HEK293 (cell line): ENCODE results near the gene PRODH2.

Source experiments
- BCL11A ChIP-seq: fragments of 450-650 bp; formaldehyde crosslinking; IDR thresholded peaks from 2 replicates; pipeline ENCODE4 v1.5.1; 2016; ENCODE audit warnings: low read depth, missing biosample characterization, missing genetic modification characterization
- GLI4 ChIP-seq: fragments of 450-650 bp; formaldehyde crosslinking; IDR thresholded peaks from 2 replicates; pipeline ENCODE4 v1.5.1; 2016; ENCODE audit warnings: missing biosample characterization, missing genetic modification characterization
- HOXC10 ChIP-seq: sonication (generic); formaldehyde crosslinking; IDR thresholded peaks from 2 replicates; pipeline ENCODE4 v1.8.1; 2023; ENCODE audit warnings: mild to moderate bottlenecking, missing genetic modification reagents
- KLF16 ChIP-seq: fragments of 450-650 bp; formaldehyde crosslinking; IDR thresholded peaks from 2 replicates; pipeline ENCODE4 v1.5.1; 2017; ENCODE audit warnings: missing biosample characterization, missing genetic modification characterization
- MYNN ChIP-seq: fragments of 450-650 bp; formaldehyde crosslinking; IDR thresholded peaks from 2 replicates; pipeline ENCODE4 v1.5.1; 2016; ENCODE audit warnings: missing biosample characterization, missing genetic modification characterization, borderline replicate concordance
- SALL2 ChIP-seq: fragments of 450-650 bp; formaldehyde crosslinking; IDR thresholded peaks from 2 replicates; pipeline ENCODE4 v1.5.0; 2017; ENCODE audit warnings: missing biosample characterization, mild to moderate bottlenecking, missing genetic modification characterization, borderline replicate concordance
- ZBTB21 ChIP-seq: fragments of 450-650 bp; formaldehyde crosslinking; IDR thresholded peaks from 2 replicates; pipeline ENCODE4 v1.5.1; 2017; ENCODE audit warnings: missing biosample characterization, missing genetic modification characterization
- ZFHX2 ChIP-seq: fragments of 450-650 bp; formaldehyde crosslinking; conservative IDR thresholded peaks from 2 replicates; pipeline ENCODE4 v1.5.1; 2016; ENCODE audit warnings: missing biosample characterization, missing genetic modification characterization
- ZIC2 ChIP-seq: fragments of 450-650 bp; formaldehyde crosslinking; IDR thresholded peaks from 2 replicates; pipeline ENCODE4 v1.5.1; 2016; ENCODE audit warnings: missing biosample characterization, missing genetic modification characterization
- ZNF132 ChIP-seq: fragments of 450-650 bp; formaldehyde crosslinking; IDR thresholded peaks from 2 replicates; pipeline ENCODE4 v1.5.1; 2017; ENCODE audit warnings: missing biosample characterization, missing genetic modification characterization, borderline replicate concordance
- ZNF433 ChIP-seq: fragments of 450-650 bp; formaldehyde crosslinking; IDR thresholded peaks from 2 replicates; pipeline ENCODE4 v1.5.1; 2016; ENCODE audit warnings: missing biosample characterization, missing genetic modification characterization, low read depth
- ZNF501 ChIP-seq: fragments of 450-650 bp; formaldehyde crosslinking; IDR thresholded peaks from 2 replicates; pipeline ENCODE4 v1.5.1; 2016; ENCODE audit warnings: missing biosample characterization, missing genetic modification characterization
- ZNF549 ChIP-seq: fragments of 450-650 bp; IDR thresholded peaks from 2 replicates; pipeline ENCODE4 v1.5.1; 2018; ENCODE audit warnings: missing biosample characterization, missing genetic modification characterization, mild to moderate bottlenecking, inconsistent platforms, moderate library complexity
- ZNF558 ChIP-seq: fragments of 450-650 bp; formaldehyde crosslinking; IDR thresholded peaks from 2 replicates; pipeline ENCODE4 v1.5.1; 2016; ENCODE audit warnings: missing biosample characterization, missing genetic modification characterization
- ZNF560 ChIP-seq: fragments of 450-650 bp; formaldehyde crosslinking; IDR thresholded peaks from 2 replicates; pipeline ENCODE4 v1.5.1; 2017; ENCODE audit warnings: missing biosample characterization, missing genetic modification characterization, borderline replicate concordance
- ZNF561 ChIP-seq: fragments of 450-650 bp; IDR thresholded peaks from 2 replicates; pipeline ENCODE4 v1.5.1; 2018; ENCODE audit warnings: missing biosample characterization, missing genetic modification characterization, borderline replicate concordance
- ZNF610 ChIP-seq: fragments of 450-650 bp; formaldehyde crosslinking; IDR thresholded peaks from 2 replicates; pipeline ENCODE4 v1.5.1; 2016; ENCODE audit warnings: missing biosample characterization, missing genetic modification characterization, borderline replicate concordance
- ZNF660 ChIP-seq: fragments of 450-650 bp; IDR thresholded peaks from 2 replicates; pipeline ENCODE4 v1.5.1; 2018; ENCODE audit warnings: missing biosample characterization, mild to moderate bottlenecking, missing genetic modification characterization
- ZNF670 ChIP-seq: fragments of 450-650 bp; formaldehyde crosslinking; IDR thresholded peaks from 2 replicates; pipeline ENCODE4 v1.5.1; 2016; ENCODE audit warnings: missing biosample characterization, missing genetic modification characterization, low read depth
- ZNF830 ChIP-seq: fragments of 450-650 bp; IDR thresholded peaks from 2 replicates; pipeline ENCODE4 v1.5.0; 2018; ENCODE audit warnings: missing biosample characterization, missing genetic modification characterization, low read depth, mild to moderate bottlenecking, moderate library complexity
- ZSCAN23 ChIP-seq: fragments of 450-650 bp; formaldehyde crosslinking; IDR thresholded peaks from 2 replicates; pipeline ENCODE4 v1.5.1; 2016; ENCODE audit warnings: missing biosample characterization, missing genetic modification characterization
- ZXDB ChIP-seq: fragments of 450-650 bp; formaldehyde crosslinking; IDR thresholded peaks from 2 replicates; pipeline ENCODE4 v1.5.1; 2016; ENCODE audit warnings: missing biosample characterization, missing genetic modification characterization
- TF ChIP-seq, protein P1 (sequence below): fragments of 450-650 bp; formaldehyde crosslinking; IDR thresholded peaks from 2 replicates; pipeline ENCODE4 v1.5.1; 2016; ENCODE audit warnings: missing biosample characterization, missing genetic modification characterization
- TF ChIP-seq, protein P2 (sequence below): fragments of 450-650 bp; formaldehyde crosslinking; IDR thresholded peaks from 2 replicates; pipeline ENCODE4 v1.5.1; 2017; ENCODE audit warnings: missing biosample characterization, missing genetic modification characterization
- TF ChIP-seq, protein P3 (sequence below): fragments of 450-650 bp; formaldehyde crosslinking; IDR thresholded peaks from 2 replicates; pipeline ENCODE4 v1.5.1; 2016; ENCODE audit warnings: missing biosample characterization, missing genetic modification characterization
- TF ChIP-seq, protein P4 (sequence below): fragments of 450-650 bp; formaldehyde crosslinking; IDR thresholded peaks from 2 replicates; pipeline ENCODE4 v1.5.0; 2017; ENCODE audit warnings: missing biosample characterization, missing genetic modification characterization, borderline replicate concordance

PRODH2 gene

DNA sequence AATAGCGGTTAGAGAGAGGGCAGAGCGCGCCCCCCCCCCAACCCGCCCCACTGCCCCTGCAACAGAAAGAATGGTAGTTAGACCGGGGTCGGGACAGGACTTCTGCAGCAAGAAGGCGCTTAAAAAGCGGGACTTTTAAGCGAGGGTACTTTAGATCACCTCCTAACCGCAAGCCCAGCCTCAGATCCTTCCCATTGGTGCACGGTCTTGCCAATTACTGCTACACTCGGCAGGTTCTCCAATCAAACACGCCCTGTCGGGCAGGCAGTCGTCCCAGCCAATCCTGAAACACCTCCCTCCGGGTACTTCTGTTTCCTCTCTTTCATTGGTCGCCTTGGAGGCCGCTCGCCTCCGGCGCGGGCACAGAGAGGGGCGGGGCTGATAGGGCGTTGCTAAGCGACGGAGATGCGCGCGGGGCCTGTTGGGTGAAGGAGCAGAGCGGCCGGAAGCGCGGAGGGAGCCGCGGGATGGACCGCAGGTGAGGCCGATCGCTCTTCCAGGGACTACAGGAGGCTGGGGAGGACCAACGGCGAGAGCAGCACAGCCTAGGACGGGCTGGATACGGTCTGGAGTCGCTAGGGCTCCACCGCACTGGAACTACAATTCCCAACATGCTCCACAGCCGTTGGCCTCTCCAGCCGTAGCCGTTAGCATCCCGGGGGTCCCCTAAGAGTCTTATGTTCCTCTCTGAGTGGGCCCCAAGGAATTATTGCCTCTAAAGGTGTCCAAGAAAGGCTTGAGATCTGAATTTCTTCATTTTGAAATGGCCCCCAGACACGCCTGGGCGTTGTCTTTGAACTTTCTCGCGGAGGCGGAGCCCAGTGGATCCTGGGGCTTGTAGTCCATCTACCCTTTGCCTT is 54.7 kb downstream of the PRODH2 start, which contains the start of gene PROSER3 (continued):
- TF ChIP-seq ZNF132 (tag by site-specific recombination) (no peak), GLI4 (tag by site-specific recombination) (no peak), ZNF549 (tag by site-specific recombination) (no peak), ZNF660 (tag by site-specific recombination) (peak; percentile 76), ZNF501 (tag by site-specific recombination) (peak; percentile 54; the same call in 1 of the 2 replicates), ZNF560 (no peak), ZNF610 (tag by site-specific recombination) (peak; percentile 96), SALL2 (tag by site-specific recombination) (no peak), ZIC2 (tag by site-specific recombination) (no peak; the same call in 1 of the 2 replicates), ZNF433 (tag by site-specific recombination) (no peak), ZNF670 (no peak), BCL11A (tag by site-specific recombination) (no peak), KLF16 (tag by site-specific recombination) (peak; percentile 85), ZBTB21 (tag by site-specific recombination) (no peak; the same call in 1 of the 2 replicates), ZFHX2 (tag by site-specific recombination) (peak; percentile 94), MYNN (tag by site-specific recombination) (peak; percentile 99), ZSCAN23 (tag by site-specific recombination) (0 out of 2 replicates have a peak, but pooled peaks have one; percentile 55), HOXC10 (no peak), ZNF561 (peak; percentile 91; the same call in 1 of the 2 replicates), ZNF558 (tag by site-specific recombination) (peak; percentile 33; the same call in 1 of the 2 replicates), ZXDB (tag by site-specific recombination) (peak; percentile 97), ZNF830 (tag by site-specific recombination) (no peak)
- TF ChIP-seq, protein P1, sequence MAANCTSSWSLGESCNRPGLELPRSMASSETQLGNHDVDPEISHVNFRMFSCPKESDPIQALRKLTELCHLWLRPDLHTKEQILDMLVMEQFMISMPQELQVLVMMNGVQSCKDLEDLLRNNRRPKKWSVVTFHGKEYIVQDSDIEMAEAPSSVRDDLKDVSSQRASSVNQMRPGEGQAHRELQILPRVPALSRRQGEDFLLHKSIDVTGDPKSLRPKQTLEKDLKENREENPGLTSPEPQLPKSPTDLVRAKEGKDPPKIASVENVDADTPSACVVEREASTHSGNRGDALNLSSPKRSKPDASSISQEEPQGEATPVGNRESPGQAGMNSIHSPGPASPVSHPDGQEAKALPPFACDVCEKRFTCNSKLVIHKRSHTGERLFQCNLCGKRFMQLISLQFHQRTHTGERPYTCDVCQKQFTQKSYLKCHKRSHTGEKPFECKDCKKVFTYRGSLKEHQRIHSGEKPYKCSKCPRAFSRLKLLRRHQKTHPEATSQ (tag by site-specific recombination) = no peak
- TF ChIP-seq, protein P2, sequence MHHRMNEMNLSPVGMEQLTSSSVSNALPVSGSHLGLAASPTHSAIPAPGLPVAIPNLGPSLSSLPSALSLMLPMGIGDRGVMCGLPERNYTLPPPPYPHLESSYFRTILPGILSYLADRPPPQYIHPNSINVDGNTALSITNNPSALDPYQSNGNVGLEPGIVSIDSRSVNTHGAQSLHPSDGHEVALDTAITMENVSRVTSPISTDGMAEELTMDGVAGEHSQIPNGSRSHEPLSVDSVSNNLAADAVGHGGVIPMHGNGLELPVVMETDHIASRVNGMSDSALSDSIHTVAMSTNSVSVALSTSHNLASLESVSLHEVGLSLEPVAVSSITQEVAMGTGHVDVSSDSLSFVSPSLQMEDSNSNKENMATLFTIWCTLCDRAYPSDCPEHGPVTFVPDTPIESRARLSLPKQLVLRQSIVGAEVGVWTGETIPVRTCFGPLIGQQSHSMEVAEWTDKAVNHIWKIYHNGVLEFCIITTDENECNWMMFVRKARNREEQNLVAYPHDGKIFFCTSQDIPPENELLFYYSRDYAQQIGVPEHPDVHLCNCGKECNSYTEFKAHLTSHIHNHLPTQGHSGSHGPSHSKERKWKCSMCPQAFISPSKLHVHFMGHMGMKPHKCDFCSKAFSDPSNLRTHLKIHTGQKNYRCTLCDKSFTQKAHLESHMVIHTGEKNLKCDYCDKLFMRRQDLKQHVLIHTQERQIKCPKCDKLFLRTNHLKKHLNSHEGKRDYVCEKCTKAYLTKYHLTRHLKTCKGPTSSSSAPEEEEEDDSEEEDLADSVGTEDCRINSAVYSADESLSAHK (tag by site-specific recombination) = peak; percentile 66; the same call in 1 of the 2 replicates
- TF ChIP-seq, protein P3, sequence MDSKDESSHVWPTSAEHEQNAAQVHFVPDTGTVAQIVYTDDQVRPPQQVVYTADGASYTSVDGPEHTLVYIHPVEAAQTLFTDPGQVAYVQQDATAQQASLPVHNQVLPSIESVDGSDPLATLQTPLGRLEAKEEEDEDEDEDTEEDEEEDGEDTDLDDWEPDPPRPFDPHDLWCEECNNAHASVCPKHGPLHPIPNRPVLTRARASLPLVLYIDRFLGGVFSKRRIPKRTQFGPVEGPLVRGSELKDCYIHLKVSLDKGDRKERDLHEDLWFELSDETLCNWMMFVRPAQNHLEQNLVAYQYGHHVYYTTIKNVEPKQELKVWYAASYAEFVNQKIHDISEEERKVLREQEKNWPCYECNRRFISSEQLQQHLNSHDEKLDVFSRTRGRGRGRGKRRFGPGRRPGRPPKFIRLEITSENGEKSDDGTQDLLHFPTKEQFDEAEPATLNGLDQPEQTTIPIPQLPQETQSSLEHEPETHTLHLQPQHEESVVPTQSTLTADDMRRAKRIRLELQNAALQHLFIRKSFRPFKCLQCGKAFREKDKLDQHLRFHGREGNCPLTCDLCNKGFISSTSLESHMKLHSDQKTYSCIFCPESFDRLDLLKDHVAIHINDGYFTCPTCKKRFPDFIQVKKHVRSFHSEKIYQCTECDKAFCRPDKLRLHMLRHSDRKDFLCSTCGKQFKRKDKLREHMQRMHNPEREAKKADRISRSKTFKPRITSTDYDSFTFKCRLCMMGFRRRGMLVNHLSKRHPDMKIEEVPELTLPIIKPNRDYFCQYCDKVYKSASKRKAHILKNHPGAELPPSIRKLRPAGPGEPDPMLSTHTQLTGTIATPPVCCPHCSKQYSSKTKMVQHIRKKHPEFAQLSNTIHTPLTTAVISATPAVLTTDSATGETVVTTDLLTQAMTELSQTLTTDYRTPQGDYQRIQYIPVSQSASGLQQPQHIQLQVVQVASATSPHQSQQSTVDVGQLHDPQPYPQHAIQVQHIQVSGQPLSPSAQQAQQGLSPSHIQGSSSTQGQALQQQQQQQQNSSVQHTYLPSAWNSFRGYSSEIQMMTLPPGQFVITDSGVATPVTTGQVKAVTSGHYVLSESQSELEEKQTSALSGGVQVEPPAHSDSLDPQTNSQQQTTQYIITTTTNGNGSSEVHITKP = peak; percentile 72
- TF ChIP-seq, protein P4, sequence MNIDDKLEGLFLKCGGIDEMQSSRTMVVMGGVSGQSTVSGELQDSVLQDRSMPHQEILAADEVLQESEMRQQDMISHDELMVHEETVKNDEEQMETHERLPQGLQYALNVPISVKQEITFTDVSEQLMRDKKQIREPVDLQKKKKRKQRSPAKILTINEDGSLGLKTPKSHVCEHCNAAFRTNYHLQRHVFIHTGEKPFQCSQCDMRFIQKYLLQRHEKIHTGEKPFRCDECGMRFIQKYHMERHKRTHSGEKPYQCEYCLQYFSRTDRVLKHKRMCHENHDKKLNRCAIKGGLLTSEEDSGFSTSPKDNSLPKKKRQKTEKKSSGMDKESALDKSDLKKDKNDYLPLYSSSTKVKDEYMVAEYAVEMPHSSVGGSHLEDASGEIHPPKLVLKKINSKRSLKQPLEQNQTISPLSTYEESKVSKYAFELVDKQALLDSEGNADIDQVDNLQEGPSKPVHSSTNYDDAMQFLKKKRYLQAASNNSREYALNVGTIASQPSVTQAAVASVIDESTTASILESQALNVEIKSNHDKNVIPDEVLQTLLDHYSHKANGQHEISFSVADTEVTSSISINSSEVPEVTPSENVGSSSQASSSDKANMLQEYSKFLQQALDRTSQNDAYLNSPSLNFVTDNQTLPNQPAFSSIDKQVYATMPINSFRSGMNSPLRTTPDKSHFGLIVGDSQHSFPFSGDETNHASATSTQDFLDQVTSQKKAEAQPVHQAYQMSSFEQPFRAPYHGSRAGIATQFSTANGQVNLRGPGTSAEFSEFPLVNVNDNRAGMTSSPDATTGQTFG = no peak
